T47D (cell line): Measurements from ENCODE around the gene CCDC188.

ENCODE experiments used
- DNase-seq, 2 experiments: peaks; one replicate each; pipeline versions ENCODE4 v3.0.0 to v3.0.0-alpha.2; 2011 to 2012; ENCODE audit warnings: low read depth in 1 of 2, low spot score in 1 of 2
- JUND ChIP-seq: IDR thresholded peaks from 2 replicates; pipeline ENCODE4 v1.6.1; 2012; ENCODE audit warnings: low read depth
- in situ Hi-C: cut with HindIII; loops from 2 replicates; pipeline ENCODE4 v1.10.0; 2016; ENCODE audit warnings: low sequenced_read_pairs, low pct_unique_long_range_greater_than_20kb

Gene CCDC188

GRCh38 chr22:20181884-20182236 is 31.0 kb upstream of the CCDC188 start:
- in situ Hi-C loops: no loop called here
- no peak for TF ChIP-seq JUND
- no peak for DNase-seq

GRCh38 chr22:20181194-20181883 is 30.5 kb upstream of the CCDC188 start:
- in situ Hi-C loops: no loop called here
- DNase-seq: no peak
- TF ChIP-seq JUND: no peak

- in situ Hi-C loops: no loop called here
- no peak for TF ChIP-seq JUND
- no peak for DNase-seq
These were observed 29.8 kb upstream of the CCDC188 start for GRCh38 chr22:20180640-20181039.

GRCh38 chr22:20180245-20180630 is 29.4 kb upstream of the CCDC188 start:
- in situ Hi-C loops: no loop called here
- no peak for TF ChIP-seq JUND

GRCh38 chr22:20179455-20180244 is 28.8 kb upstream of the CCDC188 start:
- in situ Hi-C loops: no loop called here
- DNase-seq: no peak
- no peak for TF ChIP-seq JUND

More at GRCh38 chr22:20180245-20180630, 29.4 kb upstream of the CCDC188 start:
- DNase-seq: no peak

GRCh38 chr22:20178915-20179227 is 28.0 kb upstream of the CCDC188 start:
- in situ Hi-C loops: no loop called here
- no peak for DNase-seq
- no peak for TF ChIP-seq JUND

- no peak for DNase-seq
- in situ Hi-C loops: no loop called here
- TF ChIP-seq JUND: no peak
These were observed 27.4 kb upstream of the CCDC188 start for GRCh38 chr22:20178075-20178914.

- TF ChIP-seq JUND: no peak
- no peak for DNase-seq
- in situ Hi-C loops: no loop called here
These were observed 26.5 kb upstream of the CCDC188 start for GRCh38 chr22:20177217-20177911.

GRCh38 chr22:20176421-20177085 is 25.7 kb upstream of the CCDC188 start:
- in situ Hi-C loops: no loop called here
- TF ChIP-seq JUND: no peak
- DNase-seq: no peak

GRCh38 chr22:20175597-20175900 is 24.7 kb upstream of the CCDC188 start:
- peak in 1 of 2 experiments; percentile 7 for DNase-seq
- no peak for TF ChIP-seq JUND
- in situ Hi-C loops: no loop called here

- in situ Hi-C loops: no loop called here
- no peak for TF ChIP-seq JUND
- peak in 1 of 2 experiments; percentile 9 for DNase-seq
These were observed 24.1 kb upstream of the CCDC188 start for GRCh38 chr22:20174785-20175596.
